Stimulated activated CD4-positive, alpha-beta T cell treated with anti-CD3 and anti-CD28 coated beads, Interleukin-4, amount 100 ng/mL, for 48 hours (primary cell): ENCODE results near the gene NDUFA13.

ENCODE experiments used
- DNase-seq, 2 donors: peaks; one replicate each; pipeline ENCODE4 v3.0.0-alpha.2; 2020; ENCODE audit warnings: low read depth in 2 of 2

Gene NDUFA13

DNA sequence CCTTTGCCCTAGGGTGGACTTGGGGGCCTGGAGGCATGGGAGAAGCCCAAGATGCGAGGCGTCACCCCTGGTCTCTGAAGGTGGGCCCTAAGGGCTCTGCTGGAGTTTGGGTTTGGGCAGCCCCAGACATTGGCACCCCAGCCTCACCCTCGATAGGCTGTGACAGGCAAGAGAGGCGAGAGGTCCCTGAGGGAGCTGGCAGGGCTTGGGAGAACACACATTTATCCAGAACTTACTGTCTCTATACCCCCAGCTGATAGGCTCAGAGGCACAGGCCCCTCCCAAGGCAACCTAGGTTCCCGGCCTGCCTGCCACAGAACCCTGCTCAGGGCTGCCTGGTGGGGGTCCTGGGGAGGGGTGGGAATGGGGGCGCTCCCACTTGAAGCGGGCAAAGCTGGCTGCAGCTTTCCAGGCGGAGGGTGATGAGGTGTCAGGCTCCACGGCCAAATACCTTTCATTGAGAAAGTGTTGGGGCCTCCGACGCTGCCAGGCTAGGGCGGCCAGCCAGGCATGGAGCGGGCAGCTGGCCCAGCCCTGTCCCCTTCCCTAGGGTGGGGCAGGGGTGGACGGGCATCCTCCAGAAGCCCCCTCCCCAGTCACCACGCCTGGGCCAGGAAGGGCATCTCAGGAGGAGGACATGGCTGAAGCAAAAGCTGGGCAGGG, 31.8 kb downstream of the NDUFA13 start:
- DNase-seq, result no peak

DNA sequence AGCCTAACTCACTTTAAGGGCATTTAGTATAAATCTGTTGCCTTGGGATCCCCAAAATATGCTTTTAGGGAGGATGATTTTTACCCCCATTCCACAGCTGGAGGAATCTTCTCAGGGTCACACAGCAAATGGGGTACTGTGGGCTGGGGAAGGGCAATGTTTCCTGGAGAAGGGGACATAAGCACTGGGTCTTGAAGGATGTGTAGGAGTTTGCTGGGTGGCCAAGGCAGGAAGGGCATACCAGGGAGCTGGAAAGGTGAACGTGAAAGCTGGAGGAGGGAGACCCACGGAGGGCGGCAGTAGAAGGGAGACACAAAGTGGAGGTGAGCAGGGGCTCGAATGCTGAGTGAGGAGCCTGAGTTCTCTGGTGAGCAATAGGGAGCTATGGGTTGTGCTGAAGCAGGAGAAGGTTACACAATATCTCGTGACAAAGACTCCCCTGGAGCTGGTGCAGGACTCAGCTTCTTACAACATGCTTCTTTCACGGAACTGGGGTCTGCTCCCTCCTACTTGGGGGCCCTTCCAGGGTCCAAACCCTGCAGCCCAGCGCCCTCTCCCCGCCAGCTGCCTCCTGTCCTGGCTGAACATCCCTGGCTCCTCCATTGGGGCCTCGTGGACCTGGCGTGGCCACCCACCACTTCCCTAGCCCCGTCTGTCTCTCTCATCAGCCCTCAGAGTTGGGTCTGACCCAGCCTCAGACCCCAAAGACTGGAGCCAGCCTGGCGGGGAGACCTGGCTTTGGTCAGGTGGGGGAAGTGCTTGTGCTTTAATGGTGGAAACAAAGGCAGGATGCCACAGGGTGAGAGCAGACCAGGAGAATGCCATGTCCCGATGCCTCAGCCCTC, 33.1 kb downstream of the NDUFA13 start:
- DNase-seq, result no peak

DNA sequence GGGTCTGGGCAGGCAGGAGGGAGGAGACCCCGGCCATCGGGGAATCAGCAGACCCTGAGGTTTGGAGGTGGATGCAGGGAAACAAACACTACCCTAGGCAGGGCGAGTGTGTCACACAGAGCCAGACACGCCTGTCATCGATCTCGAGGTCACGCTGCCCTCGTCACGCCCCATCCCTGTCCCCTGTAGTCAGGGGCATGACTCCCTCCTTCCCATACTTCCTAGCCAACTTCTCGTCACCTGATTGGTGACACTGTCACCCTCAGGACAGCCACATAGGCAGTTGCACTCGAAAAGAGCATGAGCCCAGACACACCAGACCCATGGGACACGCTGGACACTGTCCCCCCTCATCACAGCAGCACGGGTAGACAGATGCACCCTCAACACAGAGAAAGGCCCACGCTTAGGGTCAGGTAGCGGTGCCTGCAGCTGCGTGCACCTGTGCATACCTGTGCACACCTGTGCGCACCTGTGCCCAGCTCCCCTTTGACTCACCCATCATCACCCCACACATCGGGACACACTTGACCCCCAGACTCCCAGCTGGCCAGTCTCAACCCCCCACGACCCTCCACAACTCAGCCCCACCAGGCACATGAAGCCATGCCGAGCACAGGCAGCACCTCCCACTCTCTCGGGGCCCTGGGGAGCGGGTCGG, 33.9 kb downstream of the NDUFA13 start:
- no peak for DNase-seq

DNA sequence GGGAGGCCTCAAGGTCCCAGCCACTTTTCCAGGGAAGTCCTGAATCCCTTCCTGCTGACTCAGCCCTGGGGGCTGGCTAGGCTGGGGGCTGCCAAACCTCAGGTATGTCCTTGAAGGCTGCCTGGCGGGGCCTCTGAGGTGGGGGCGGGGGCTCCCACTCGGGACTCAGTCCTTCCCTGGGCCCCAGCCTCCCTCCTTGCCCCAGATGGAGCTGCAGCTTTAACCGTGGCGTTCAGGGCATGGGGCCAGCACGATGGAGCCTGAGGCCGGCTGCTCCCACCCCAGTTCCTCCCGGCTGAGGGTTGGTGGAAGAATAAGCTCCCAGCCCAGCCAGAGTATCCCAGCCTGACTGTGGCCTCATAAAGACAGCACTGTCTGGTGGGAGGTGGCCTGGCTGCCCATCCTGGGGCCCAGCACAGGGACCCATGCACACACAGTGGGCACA, 34.5 kb downstream of the NDUFA13 start:
- no peak for DNase-seq

DNA sequence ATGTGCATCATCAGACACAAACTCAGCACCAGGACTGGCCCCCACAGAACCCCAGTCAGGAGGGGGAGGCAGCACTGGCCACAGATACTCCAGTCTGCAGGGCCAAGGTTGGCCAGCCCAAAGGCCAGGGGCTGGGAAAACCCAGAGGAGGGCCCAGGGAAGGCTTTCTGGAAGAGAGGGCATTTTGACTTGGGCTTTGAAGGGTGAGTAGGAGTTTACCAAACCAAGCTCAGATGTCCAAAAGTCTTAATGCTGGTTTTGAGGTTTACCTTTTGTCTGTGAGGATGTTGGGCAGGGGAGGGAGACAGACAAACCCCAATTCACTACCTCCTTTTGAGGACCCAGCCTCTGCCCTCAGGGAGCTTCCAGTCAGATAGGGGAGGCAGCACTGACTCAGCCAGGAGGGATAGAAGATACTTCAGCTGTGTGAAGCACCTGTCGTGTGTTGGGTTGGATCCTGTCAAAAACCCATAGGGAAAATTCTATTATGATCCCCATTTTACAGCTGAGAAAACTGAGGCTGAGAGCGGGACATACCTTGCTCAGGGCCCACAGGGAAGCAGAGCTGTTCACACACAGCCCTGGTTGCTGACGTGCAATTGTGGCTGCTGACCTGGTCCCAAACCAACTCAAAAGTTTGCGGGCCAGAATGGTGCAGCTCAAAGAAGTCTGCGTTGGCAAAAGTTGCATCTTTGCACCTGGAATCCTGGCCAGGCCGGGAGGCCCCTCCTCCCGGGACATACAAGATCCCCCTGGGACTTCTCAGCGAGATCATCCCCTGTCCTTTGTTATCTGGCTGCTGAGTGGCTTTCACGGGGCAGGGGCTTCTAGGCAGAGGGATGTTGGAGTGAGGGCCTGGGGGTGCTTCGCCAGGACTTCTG, 35.2 kb downstream of the NDUFA13 start:
- no peak for DNase-seq

DNA sequence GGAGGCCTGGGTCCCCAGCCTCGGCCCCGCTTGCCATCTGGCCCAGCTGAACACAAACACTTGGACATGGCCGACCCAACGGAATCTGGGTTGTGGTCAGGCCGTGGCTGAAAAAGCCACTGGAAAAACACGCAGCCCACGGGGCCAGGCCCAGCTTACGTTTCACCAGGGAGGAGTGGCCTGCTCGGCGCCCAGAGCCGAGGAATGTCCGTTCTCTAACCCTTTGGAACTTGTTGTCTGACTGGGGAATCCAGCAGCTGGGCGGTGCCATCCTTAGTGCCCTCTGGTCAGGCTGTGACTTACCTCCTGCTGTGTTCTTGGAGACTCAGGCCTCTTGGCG, 35.8 kb downstream of the NDUFA13 start:
- no peak for DNase-seq

DNA sequence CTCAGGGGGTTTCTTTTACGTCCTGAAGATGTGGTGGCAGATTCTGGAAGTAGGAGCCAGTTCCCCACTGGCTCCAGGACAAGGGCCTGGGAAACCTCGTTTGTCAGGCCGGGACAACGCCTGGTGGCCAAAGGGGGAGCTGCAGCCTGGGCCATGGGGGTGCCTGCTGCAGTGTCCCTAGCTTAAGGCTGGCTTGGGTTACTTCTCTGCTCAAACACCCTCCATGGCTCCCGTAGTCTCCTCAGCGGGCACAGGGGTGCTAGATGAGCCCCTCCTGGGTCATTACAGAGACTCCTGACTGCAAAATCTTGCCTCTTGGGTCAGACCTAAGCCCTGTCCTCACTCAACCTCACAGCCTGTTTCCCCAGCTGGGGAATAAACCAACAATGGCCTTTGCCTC, 36.8 kb downstream of the NDUFA13 start:
- no peak for DNase-seq

DNA sequence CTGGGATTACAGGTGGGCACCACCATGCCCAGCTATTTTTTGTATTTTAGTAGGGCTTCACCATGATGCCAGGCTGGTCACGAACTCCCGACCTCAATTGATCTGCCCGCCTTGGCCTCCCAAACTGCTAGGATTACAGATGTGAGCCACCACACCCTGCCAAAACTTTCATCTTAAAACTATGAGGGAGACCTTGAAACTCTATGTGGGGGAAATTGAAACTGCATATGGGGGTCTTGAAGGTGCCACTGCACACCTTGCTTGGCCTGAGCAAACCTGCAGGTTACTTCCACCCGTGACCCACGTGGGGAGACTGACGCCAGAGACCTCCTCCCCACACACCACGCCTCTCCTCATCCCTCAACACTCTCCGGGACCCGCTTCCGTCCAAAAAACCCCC, 37.6 kb downstream of the NDUFA13 start:
- DNase-seq, result no peak

DNA sequence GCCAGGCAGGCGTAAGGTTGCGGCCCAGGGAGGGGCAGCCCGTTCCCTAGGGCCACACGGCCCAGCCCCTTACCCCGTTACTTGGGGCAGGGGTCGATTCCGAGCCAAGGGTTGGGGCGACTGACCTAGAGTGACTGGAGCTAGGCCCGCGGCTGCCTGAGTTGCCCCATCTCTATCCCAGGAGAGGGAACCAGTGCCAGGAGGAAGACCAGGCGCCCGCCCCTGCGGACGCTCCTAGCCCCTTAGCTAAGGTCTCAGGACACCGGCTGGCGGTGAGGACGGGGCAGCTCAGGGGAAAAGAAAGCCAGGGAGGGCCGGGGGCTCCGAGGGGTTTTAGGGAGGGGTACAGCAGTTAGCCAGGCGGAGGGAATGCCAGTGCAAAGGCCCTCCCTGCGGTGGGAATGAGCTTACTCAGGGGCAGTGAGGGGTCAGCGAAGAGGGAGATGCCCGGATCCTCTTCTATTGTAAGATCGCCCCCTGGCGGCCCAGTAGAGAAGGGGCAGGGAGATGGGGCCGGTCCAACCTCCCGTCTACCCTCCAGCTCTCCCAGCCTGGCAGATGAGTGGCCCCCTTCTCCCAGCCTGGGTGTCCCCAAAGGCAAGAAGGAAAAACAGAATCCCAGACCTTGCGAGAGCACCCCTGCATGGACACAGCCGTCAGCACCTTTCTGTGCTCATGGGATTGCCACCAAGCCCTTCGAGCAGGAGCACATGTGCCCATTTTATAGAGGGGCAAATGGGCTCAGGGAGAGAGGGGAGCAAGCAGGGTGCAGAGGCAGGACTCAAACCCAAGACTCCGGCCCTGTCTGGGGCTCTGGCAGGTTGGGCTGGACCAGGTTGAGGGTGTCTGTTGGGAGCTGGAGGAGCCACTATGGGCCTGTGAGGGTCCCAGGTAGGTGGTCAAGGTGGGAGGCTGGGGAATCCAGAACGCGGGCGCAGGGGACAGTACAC, 38.3 kb downstream of the NDUFA13 start:
- peak; percentile 56 to 71 for DNase-seq

DNA sequence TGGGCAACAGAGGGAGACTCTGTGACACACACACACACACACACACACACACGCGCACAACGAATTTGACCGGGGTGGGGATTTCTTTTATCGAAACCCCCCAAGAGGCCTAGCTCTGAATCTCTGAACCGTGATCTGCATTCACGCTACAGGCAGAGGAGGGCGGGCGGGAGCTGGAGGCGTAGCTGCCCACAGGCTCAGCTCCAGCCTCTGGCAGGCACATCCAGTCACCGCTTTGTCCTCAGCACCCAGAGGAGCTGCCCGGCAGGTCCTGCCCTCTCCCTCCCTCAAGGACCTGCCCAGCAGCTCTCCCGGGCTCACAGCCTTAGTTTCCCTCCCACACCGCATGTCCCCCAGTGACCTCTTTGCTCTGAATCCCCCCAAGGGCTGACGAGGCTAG, 42.0 kb downstream of the NDUFA13 start:
- DNase-seq, result no peak

DNA sequence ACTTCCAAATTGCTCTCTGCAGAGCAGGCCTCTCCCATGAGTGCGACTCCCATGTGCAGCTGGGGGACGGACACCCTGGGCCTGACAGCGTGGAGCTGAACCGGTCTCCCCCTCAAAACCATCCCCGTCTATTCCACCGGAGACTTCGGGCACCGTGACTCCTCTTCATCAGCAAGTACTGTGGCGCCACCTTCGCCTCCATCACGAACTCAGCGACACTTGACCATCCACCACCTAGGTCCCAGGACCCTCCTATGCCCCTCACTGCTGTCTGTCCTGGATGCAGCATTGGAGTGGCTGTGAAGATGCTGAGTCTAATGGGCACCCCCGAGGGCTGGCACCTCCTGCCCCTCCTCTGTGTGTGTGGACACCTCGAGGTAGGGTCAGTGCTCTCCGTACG, 42.6 kb downstream of the NDUFA13 start:
- no peak for DNase-seq

DNA sequence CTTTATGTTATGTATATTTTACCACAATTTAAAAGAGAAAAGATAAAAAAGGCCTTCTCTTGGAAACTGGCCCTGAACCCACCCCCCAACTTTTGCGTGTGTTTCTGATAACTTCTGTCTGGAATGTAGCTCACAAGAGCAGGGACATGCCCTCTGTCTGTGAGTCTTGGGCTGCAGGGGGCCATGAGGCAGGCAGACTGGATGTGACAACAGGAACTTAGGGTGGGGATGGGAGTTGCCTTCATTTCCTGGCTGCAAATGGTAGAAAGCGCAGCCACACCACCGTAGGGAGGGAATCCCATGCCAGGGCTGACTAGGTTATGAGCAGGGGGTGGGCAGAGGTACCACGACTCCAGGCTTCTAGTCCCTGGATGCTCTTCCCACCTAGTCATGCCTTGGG, 43.9 kb downstream of the NDUFA13 start:
- no peak for DNase-seq

DNA sequence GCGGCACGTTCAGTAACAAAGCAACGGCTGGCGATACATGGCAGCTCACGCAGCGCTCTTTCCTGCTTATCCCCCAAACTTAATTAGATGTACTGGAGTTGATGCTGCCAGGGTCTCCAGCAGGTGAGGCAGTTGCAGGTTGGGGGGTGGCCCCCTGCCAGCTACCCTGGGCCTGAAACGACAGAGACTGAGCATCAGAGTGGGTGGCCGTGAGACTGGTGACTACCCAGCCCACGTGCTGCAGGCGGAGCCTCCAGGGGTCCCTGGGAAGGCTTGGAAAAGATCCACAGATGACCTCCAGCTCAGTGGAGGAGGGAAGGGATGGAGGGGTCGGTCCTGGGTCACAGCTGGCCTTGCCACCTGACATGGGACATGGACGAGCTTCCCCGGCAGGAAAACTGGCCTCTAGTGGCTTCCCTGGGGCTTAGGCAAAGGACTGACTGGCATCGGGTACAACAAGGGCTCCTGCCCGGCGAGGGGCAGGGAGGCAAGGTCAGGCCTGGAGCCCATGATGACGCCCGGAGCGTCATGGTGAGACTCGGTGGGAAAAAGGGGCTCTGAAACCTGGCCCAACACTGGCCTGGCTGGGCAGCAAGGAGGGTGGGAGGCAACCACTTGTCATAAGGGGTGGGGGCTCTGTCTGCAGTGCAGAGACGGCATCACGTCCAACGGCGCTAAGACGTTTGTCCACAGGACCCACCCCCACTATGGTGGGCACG, 46.1 kb downstream of the NDUFA13 start:
- DNase-seq, result no peak

DNA sequence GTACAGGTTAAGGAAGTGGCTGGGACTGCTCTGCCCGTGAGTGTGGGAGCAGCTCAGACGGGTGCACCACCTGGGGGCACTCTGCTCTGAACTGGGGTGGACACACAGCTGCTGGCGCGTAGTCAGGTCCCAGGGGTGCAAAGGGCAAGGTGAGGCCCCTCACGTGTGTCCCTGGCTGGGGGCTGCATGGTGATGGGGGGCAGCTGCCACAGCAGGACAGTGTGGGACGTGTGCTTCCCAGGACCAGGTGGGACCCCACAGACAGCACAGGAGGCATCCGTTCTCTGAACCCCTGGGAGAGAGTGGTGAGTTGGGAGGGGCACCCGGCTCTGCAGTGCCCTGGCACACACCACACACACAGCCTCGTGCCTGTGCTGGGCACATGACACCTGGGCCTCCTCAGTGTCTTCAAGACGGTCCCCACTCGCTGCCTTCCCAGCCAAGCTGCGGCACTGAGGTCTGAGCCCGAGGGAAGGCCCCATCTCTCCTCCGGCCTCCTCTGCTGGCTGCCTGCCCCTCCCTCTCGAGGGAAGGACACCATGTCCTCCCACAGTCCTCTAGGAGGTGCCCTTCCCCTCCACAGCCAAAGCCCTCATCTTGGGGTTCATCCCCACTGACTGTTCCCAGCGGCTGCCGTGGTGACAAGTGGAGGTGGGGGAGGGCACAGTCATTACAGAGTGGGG, 46.8 kb downstream of the NDUFA13 start:
- DNase-seq, result no peak

DNA sequence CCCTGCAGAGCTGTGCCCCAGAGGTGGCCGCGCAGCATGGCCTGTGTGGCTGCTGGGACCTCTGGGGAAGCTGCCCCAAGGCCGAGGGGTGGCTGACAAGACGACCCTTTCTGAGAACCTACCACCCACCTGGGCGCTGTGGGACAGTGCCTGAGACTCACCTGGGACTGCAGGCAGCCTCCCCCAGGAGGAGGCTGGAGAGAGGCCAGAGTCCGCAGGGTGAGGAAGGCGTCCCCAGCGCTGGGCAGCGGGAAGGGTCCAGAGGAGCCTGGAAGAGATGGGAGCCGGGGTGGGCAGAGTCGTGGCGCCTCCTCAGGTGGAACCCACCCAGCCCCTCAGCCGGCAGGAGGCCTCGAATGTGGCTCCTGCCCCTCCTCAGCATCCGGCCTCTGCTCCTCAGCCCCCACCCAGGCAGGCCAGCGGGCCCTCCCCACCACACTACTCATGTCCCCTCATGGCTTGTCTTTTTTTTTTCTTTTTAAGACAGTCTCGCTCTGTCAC, 47.4 kb downstream of the NDUFA13 start:
- no peak for DNase-seq

DNA sequence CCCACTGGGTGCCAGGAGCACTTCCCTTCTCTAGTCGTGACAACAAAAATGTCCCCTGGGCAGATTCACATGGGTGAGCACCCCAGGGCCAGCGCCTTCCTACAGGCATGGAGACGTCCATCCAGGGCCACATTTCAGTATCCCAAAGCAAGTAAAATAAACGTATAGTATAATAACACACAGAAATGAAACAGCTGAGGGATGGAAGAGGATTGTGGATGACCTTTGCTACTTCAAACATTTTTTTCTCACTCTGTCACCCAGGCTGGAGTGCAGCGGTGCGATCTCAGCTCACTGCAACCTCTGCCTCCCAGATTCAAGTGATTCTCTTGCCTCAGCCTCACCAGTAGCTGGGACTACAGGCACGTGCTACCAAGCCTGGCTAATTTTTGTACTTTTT, 50.3 kb downstream of the NDUFA13 start:
- no peak for DNase-seq

DNA sequence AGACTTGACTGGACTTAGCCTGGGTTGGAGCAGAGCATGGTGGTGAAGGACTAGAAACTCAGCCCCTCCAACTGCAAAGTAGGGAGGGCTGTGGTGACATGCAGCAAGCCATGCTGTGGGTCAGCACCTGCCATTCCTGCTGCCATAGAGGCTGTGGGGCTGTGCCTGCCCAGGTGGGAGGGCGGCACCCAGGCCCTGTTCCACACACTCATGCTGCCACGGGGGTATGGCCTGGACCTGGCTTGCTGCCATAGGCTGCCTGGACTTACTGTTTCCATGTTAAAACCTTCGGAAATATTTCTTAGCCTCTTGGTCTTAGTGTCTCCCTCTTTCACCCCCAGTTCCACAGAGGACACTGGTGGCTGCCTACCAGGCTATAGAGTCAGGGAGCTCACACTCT, 51.4 kb downstream of the NDUFA13 start:
- DNase-seq, result no peak

DNA sequence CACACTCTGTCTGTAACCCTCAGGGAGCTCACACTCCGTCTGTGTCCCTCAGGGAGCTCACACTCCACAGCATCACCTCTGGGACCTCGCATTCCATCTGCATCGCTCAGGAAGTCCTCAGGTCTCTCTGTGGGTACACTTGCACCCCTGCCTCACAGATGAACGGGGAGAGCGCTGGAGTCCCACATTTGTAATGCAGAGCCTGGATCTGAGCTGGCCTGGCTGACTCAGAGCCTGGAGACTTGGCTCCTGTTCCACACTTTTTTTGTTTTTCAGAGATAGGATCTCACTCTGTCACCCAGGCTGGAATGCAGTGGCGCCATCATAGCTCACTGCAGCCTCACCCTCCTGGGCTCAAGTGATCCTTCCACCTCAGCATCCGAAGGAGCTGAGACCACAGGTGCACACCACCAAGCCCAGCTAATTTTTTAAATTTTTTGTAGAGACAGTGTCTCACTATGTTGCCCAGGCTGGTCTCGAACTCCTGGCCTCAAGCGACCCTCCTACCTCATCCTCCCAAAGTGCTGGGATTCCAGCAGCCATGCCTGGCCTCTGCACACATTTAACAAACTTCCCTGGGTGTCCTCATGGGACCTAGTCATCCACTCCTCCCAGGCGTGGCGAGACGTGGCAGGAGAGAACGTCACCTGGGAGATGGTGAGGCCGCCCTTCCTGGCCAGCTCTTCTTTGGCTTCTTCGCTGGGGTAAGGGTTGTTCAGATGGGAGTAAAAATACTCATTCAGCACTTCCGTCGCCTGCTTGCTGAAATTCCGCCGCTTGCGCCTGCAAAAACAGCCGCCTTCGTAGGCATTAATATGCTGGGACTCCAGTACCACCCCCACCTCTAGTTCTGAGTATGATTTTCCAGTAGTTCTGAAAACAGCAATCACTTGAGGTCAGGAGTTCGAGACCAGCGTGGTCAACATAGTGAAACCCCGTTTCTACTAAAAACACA, 53.1 kb downstream of the NDUFA13 start:
- DNase-seq, result no peak
